HG03039 (cell line): ENCODE measurements around the gene TM6SF1.
"Not testable (repeated sequence)": the region's sequence is repeated elsewhere in the genome, so short reads cannot be mapped to it uniquely, and the experiment has no call there.

Source experiments
- ATAC-seq: cut with Tn5 transposase; IDR thresholded peaks from one replicate; pipeline ENCODE4 v1.9.1; 2021; ENCODE audit warnings: mild to moderate bottlenecking, moderate library complexity; ENCODE audit not compliant: unreplicated experiment

The TM6SF1 gene

DNA sequence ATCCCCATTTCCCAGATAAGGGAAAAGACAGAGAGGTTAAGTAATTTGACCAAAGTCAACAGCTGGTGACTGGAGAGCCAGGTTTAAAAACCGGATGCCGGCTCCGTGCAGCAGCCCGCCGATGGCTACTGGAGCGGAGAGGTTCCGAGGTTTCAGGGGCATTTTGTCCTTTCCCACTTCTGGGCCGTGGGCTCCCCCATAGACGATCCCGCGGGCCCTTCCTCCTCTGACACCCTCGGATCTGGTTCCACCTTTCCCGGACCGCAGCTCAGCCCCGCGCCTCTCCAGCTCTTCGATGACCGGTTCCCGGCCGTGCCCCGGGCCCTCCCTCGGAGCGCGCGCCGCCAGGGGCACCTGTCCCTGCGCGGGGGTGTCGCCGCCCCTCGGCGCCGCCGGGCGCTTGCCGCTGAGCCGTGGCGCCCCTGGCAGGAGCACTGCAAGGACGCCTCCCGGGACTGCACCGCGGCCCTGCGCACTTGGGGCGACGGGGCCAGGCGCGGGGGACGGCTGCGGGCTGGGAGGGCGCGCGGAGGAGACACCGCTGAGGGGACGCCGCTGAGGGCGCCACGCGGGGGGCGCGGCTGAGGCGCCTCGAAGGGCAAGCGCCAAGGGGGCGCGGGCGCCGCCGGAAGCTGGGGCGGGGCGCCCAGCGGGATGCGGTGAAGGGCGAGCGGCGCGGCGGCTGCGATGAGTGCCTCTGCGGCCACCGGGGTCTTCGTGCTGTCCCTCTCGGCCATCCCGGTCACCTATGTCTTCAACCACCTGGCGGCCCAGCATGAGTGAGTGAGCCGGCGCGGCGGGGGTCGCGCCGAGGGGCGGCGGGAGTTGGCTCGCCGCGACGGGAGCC, at the start of gene TM6SF1:
Gene TM6SF1, plus strand, starts transcription at position 652 of the 847 bp plus-strand sequence. Its CDS starts 36 bp downstream, at position 688.
- ATAC-seq: no peak

- ATAC-seq: no peak
These were observed 49.6 kb upstream of the TM6SF1 start for GRCh38 chr15:83057696-83058376.

DNA sequence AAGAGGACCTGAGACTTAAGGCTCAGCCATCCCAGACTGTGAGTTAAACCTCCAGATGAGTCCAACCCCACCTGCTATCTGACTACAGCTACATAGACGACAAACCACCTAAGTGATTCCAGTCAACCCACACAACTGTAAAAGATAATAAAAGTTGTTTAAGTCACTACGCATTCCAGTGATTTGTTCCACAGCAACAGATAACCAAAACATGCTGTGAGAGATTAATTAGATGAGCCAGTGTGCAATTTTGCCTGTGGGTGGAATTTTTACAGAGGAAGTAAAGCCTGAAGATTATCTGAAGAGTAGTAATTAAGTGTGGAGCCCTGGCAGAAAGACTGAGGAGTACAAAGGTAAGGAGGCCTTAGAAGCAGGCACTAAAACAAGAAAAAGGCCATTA, 45.8 kb upstream of the TM6SF1 start:
- no peak for ATAC-seq

DNA sequence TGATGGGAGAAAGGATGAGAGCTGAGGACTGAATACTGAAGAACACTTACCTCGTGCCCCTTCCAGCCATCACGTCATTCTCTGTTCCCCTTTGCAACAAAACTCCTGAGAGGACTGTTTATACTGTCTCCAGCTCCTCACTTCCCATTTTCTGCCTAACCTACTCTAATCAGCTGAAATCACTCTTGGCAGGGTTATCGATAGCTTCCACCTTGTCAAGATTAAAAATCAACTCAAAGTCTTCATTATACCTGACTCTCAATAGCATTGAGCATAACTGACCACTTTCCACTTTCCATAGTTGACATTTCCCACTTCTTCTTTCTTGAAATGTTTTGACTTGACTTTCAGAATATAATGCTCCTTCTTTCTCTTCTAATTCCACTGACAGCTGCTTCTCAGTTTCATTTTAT, 44.7 kb upstream of the TM6SF1 start:
- ATAC-seq: no peak

- no peak for ATAC-seq
These were observed 43.9 kb upstream of the TM6SF1 start for GRCh38 chr15:83063551-83063950.

GRCh38 chr15:83064859-83065258, 42.6 kb upstream of the TM6SF1 start:
- ATAC-seq: no peak

- ATAC-seq: no peak
These were observed 42.0 kb upstream of the TM6SF1 start for GRCh38 chr15:83065431-83065830.

- ATAC-seq: no peak
These were observed 41.3 kb upstream of the TM6SF1 start for GRCh38 chr15:83066034-83066733.

GRCh38 chr15:83066734-83067637, 40.5 kb upstream of the TM6SF1 start, which contains the start of gene BTBD1:
TSS of gene BTBD1 (minus strand) at chr15:83067252. CDS start at chr15:83067151, 101 bp downstream.
- peak; percentile 84 for ATAC-seq

DNA sequence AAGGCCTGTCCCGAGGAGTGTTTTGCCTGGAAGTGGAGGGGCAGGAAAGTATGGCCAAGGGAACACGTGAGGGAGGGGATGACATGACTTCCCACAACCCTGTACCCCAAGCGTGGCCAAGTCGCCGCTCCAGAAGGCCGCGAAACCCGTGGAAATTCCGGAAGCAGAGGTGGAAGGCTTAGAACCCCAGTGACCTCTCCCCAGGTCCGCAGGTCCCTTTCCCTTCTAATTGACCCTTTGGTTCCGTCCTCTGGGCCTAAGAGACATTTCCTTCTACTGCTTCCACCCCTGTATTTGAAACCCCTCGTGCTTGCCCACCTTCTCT, 39.8 kb upstream of the TM6SF1 start:
- ATAC-seq: no peak

GRCh38 chr15:83068054-83068453, 39.4 kb upstream of the TM6SF1 start:
- no peak for ATAC-seq

- ATAC-seq: not testable (repeated sequence)
These were observed 38.2 kb upstream of the TM6SF1 start for GRCh38 chr15:83069211-83069642.

- ATAC-seq: no peak
These were observed 29.8 kb upstream of the TM6SF1 start for GRCh38 chr15:83077491-83078230.

- ATAC-seq: no peak
These were observed 28.7 kb upstream of the TM6SF1 start for GRCh38 chr15:83078712-83079111.

- no peak for ATAC-seq
These were observed 26.0 kb upstream of the TM6SF1 start for GRCh38 chr15:83081256-83082014.

DNA sequence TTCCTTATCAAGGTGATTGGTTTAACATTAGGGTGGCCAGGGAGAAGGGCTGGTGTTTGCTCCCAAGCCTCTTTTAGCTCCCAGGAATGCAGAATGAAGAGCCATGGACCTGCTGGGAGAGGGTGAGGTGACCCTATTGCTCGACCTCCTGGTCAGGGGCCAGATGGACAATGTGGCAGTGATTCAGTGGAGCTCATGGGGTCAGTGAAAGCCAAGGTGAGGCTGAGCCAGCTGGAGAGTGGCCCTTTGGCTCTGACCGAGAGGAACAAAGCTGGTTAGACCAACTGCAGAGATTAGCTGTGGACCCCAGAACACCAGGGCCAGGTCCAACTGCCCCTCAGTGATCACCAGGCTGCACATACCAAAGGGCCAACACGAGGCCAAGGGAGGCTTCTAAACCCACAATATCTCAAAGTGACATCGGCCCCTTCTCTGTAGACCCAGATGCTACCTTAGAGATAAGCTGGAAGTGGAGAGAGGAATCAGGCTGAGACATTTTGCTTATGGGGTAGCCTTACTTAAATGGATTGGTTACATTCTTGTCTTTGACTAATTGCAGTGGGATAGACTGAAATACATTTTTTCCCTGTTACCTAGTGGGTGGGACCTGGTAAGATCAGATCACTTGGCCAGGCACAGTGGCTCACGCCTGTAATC, 24.6 kb upstream of the TM6SF1 start:
- ATAC-seq: no peak

GRCh38 chr15:83085461-83085860, 22.0 kb upstream of the TM6SF1 start:
- not testable (repeated sequence) for ATAC-seq

GRCh38 chr15:83085864-83086552, 21.4 kb upstream of the TM6SF1 start:
- ATAC-seq: not testable (repeated sequence)
